ENCODE results near the gene AGPAT4.

- TF ChIP-seq, protein P1, sequence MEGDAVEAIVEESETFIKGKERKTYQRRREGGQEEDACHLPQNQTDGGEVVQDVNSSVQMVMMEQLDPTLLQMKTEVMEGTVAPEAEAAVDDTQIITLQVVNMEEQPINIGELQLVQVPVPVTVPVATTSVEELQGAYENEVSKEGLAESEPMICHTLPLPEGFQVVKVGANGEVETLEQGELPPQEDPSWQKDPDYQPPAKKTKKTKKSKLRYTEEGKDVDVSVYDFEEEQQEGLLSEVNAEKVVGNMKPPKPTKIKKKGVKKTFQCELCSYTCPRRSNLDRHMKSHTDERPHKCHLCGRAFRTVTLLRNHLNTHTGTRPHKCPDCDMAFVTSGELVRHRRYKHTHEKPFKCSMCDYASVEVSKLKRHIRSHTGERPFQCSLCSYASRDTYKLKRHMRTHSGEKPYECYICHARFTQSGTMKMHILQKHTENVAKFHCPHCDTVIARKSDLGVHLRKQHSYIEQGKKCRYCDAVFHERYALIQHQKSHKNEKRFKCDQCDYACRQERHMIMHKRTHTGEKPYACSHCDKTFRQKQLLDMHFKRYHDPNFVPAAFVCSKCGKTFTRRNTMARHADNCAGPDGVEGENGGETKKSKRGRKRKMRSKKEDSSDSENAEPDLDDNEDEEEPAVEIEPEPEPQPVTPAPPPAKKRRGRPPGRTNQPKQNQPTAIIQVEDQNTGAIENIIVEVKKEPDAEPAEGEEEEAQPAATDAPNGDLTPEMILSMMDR (IDR thresholded peaks at IDR 0.05; ENCODE audit: low read length) = no peak
- no peak for TF ChIP-seq EZH2 (IDR thresholded peaks at IDR 0.05; ENCODE audit: borderline replicate concordance, low read length)
Observed at GRCh38 chr6:161254464-161255253, 19.2 kb downstream of the AGPAT4 start.

Measured in OCI-LY1 (cell line).